Endothelial cell of umbilical vein (primary cell): ENCODE results near the gene ZNF672. TPM values are rescaled to one million over a fixed set of nuclear protein-coding genes. Genes with fewer than 3 reads are reported as not detected.

Experiments used
- BruUV-seq: library from RNA; stranded (reverse); fragments of 400-500 nt; replicated peaks from 2 replicates; lab custom pipeline; 2021; lab: Mats Ljungman, UMichigan
- CTCF ChIA-PET: fragments of 300-600, 350-600 bp; sonication (Branson Sonifier 250); formaldehyde crosslinking; loops from one replicate; lab custom pipeline; 2021; ENCODE audit warnings: antibody characterized with exemption, inconsistent platforms; lab: Charles Lee
- POLR2A ChIA-PET: fragments of 300-600, 350-600 bp; sonication (Branson Sonifier 250); formaldehyde crosslinking; loops from one replicate; lab custom pipeline; 2021; ENCODE audit warnings: antibody characterized with exemption, inconsistent platforms; lab: Charles Lee
- DNase-seq: peaks from one replicate; pipeline ENCODE4 v3.0.0-alpha.2; 2011; ENCODE audit warnings: low read depth, low spot score
- FAIRE-seq: peaks from 2 replicates; lab custom pipeline; 2011; peaks lifted over from hg19 to GRCh38; lab: Jason Lieb, UNC
- H2AFZ ChIP-seq: 2 replicates; pipeline ENCODE4 v1.6.0; 2012; ENCODE audit warnings: low read depth, low read length, control low read depth, inconsistent platforms
- H3K27ac ChIP-seq: 2 replicates; pipeline ENCODE4 v1.5.1; 2011; ENCODE audit warnings: low read depth, mild to moderate bottlenecking, control low read depth, low read length, moderate library complexity; ENCODE audit not compliant: insufficient read depth
- H3K27me3 ChIP-seq, 2 experiments: 2 replicates each; pipeline versions ENCODE4 v1.6.0 to v1.6.1; 2011; ENCODE audit warnings: low read length in 2 of 2, mixed read lengths in 1 of 2; ENCODE audit not compliant: control insufficient read depth in 2 of 2, insufficient read depth in 2 of 2
- H3K36me3 ChIP-seq, 2 experiments: 2 replicates in 1 of 2; 3 replicates in 1 of 2; pipeline ENCODE4 v1.5.1; 2011; ENCODE audit warnings: low read length in 2 of 2, mild to moderate bottlenecking in 1 of 2, moderate library complexity in 1 of 2; ENCODE audit not compliant: control insufficient read depth in 2 of 2, insufficient read depth in 2 of 2; ENCODE audit errors: extremely low read depth in 1 of 2
- H3K4me1 ChIP-seq: 3 replicates; pipeline ENCODE4 v1.5.1; 2011; ENCODE audit warnings: mild to moderate bottlenecking, low read length; ENCODE audit not compliant: control insufficient read depth, insufficient read depth; ENCODE audit errors: extremely low read depth
- H3K4me2 ChIP-seq: 2 replicates; pipeline ENCODE4 v1.6.1; 2011; ENCODE audit warnings: low read length, control low read depth, mixed read lengths; ENCODE audit not compliant: insufficient read depth
- H3K4me3 ChIP-seq, 3 experiments: fragments of 200-600 bp in 1 of 3; sonication (generic), shearing (Covaris generic) in 1 of 3; replicated peaks in 1 of 3; 2 replicates each; pipeline ENCODE4 v1.5.1; 2011 to 2016; ENCODE audit warnings: control low read depth in 3 of 3, low read length in 3 of 3, mild to moderate bottlenecking in 2 of 3, inconsistent platforms in 1 of 3, low read depth in 1 of 3, moderate library complexity in 1 of 3; ENCODE audit not compliant: insufficient read depth in 1 of 3
- H3K79me2 ChIP-seq: 2 replicates; pipeline ENCODE4 v1.6.0; 2012; ENCODE audit warnings: low read length, inconsistent platforms; ENCODE audit not compliant: control insufficient read depth, insufficient read depth
- H3K9ac ChIP-seq: replicated peaks from 2 replicates; pipeline ENCODE3; 2011; ENCODE audit warnings: low read length, control low read depth; ENCODE audit not compliant: insufficient read depth; ENCODE audit errors: extremely low read depth
- H3K9me1 ChIP-seq: replicated peaks from 3 replicates; pipeline ENCODE4 v1.6.0; 2011; ENCODE audit warnings: mild to moderate bottlenecking, low read length; ENCODE audit not compliant: control insufficient read depth, insufficient read depth; ENCODE audit errors: extremely low read depth
- H3K9me3 ChIP-seq: replicated peaks from 2 replicates; pipeline ENCODE4 v1.5.1; 2012; ENCODE audit warnings: low read length, inconsistent platforms; ENCODE audit not compliant: control insufficient read depth, insufficient read depth
- H4K20me1 ChIP-seq: replicated peaks from 2 replicates; pipeline ENCODE3; 2011; ENCODE audit warnings: mild to moderate bottlenecking, low read length; ENCODE audit not compliant: control insufficient read depth, insufficient read depth; ENCODE audit errors: extremely low read depth
- EZH2 ChIP-seq: IDR thresholded peaks from 2 replicates; pipeline ENCODE4 v1.6.1; 2012; ENCODE audit warnings: borderline replicate concordance, low read depth, mild to moderate bottlenecking, moderate library complexity, low read length, inconsistent platforms; ENCODE audit not compliant: severe bottlenecking
- GATA2 ChIP-seq: IDR thresholded peaks from 2 replicates; pipeline ENCODE4 v1.7.0; 2011; ENCODE audit warnings: low read depth, mild to moderate bottlenecking, moderate library complexity, mixed read lengths, low read length; ENCODE audit not compliant: insufficient read length, insufficient read depth
- JUN ChIP-seq: IDR thresholded peaks from 2 replicates; pipeline ENCODE4 v1.6.1; 2011; ENCODE audit warnings: borderline replicate concordance, low read depth; ENCODE audit not compliant: insufficient read length, insufficient read depth
- MYC ChIP-seq: IDR thresholded peaks from one replicate; pipeline ENCODE4 v1.6.1; 2011; ENCODE audit warnings: mild to moderate bottlenecking, low read depth, low read length
- dilution Hi-C: fragments of 300-500 bp; cut with MboI; formaldehyde crosslinking; loops from one replicate; pipeline ENCODE4 v1.15.0; 2019; ENCODE audit warnings: low sequenced_read_pairs; ENCODE audit not compliant: extremely low pct_ligation_motif_present
- intact Hi-C: fragments of 100-400 bp; cut with micrococcal nuclease; formaldehyde crosslinking; loops from one replicate; pipeline ENCODE4 v1.10.0; 2022
- polyA plus RNA-seq, 4 experiments: library from polyadenylated mRNA; depleted of rRNA in 3 of 4; stranded (reverse) in 3 of 4; unstranded in 1 of 4; fragments of >200 nt; gene quantifications; 2 replicates each; pipeline versions ENCODE4 v1.2.1 to v1.2.3, GENCODE V29; 2011 to 2012; ENCODE audit warnings: missing spikeins in 1 of 4
- total RNA-seq: library from RNA; stranded (reverse); gene quantifications from 2 replicates; pipeline ENCODE4 v1.2.3, GENCODE V29; 2021
- TF ChIP-seq, protein P1 (sequence below), 2 donors: IDR thresholded peaks; 1 replicate in 1 of 2; 2 replicates in 1 of 2; pipeline ENCODE4 v1.5.1; 2011; ENCODE audit warnings: low read length in 2 of 2, mild to moderate bottlenecking in 2 of 2, moderate library complexity in 2 of 2, control low read depth in 1 of 2, inconsistent platforms in 1 of 2, low read depth in 1 of 2; ENCODE audit not compliant: insufficient read depth in 1 of 2; ENCODE audit errors: extremely low read depth in 1 of 2
- TF ChIP-seq, protein P2 (sequence below): IDR thresholded peaks from 2 replicates; pipeline ENCODE4 v1.6.1; 2011; ENCODE audit not compliant: insufficient read depth, insufficient read length

ZNF672 gene
- total and polyA plus RNA-seq, 2 donors (not counting 3 experiments of a cell fraction or from before 2014, with no cell fraction given), result 20.1 to 29.6 TPM

DNA sequence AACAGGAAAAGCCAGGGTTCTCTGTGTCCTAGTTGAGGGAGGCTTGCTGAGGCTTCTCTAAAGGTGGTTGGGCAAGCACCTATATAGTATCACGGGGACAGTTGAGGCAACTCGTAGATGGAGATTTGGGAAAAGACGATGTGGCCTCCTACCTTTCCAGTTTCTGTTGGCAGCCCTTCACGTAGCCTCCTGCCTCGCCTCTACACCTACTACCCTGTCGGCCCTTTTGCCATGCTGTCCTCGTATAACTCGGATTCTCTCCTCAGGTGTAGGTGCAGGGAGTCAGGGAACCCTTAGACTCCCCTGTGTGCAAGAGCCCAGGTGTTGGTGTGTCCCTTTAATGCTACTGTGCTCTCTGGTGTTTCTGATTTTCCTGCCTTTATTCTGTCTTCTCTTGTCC is 10.6 kb downstream of the ZNF672 start:
- H3K4me3 ChIP-seq, result no peak overlapping the region

More for the DNA sequence above, 10.6 kb downstream of the ZNF672 start:
- TF ChIP-seq, protein P1, sequence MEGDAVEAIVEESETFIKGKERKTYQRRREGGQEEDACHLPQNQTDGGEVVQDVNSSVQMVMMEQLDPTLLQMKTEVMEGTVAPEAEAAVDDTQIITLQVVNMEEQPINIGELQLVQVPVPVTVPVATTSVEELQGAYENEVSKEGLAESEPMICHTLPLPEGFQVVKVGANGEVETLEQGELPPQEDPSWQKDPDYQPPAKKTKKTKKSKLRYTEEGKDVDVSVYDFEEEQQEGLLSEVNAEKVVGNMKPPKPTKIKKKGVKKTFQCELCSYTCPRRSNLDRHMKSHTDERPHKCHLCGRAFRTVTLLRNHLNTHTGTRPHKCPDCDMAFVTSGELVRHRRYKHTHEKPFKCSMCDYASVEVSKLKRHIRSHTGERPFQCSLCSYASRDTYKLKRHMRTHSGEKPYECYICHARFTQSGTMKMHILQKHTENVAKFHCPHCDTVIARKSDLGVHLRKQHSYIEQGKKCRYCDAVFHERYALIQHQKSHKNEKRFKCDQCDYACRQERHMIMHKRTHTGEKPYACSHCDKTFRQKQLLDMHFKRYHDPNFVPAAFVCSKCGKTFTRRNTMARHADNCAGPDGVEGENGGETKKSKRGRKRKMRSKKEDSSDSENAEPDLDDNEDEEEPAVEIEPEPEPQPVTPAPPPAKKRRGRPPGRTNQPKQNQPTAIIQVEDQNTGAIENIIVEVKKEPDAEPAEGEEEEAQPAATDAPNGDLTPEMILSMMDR (IDR thresholded peaks at IDR 0.05; ENCODE audit: extremely low read depth in 1 of 2, insufficient read depth in 1 of 2, low read depth in 1 of 2, low read length in 2 of 2), result no peak
- TF ChIP-seq GATA2, result no peak
- TF ChIP-seq JUN, result no peak
- TF ChIP-seq EZH2, result no peak
- TF ChIP-seq, protein P2, sequence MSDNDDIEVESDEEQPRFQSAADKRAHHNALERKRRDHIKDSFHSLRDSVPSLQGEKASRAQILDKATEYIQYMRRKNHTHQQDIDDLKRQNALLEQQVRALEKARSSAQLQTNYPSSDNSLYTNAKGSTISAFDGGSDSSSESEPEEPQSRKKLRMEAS, result no peak
- no peak for TF ChIP-seq MYC
- intact Hi-C loops, result no loop called here
- Histone ChIP-seq H3K36me3 (peaks cover 6 to 26% of the 10 kb centered on the region in 2 experiments), H3K79me2 (no peaks in the 10 kb centered on the region), H3K27me3 (no peaks in the 10 kb centered on the region), H2AFZ (no peak overlapping the region), H3K4me2 (no peak overlapping the region), H3K9ac (no peak overlapping the region), H4K20me1 (no peaks in the 10 kb centered on the region), H3K27ac (no peak overlapping the region), H3K9me1 (no peaks in the 10 kb centered on the region), H3K4me1 (no peaks in the 10 kb centered on the region), H3K9me3 (no peaks in the 10 kb centered on the region)
- POLR2A ChIA-PET, result no interaction called here
- dilution Hi-C loops, result no loop called here
- DNase-seq (no peak), FAIRE-seq (no peak)
- CTCF ChIA-PET, result no interaction called here
- BruUV-seq, result no TSS peak
